GM21526 (cell line): ENCODE results near the gene ZNF292.
"Not testable (repeated sequence)": the region's sequence is repeated elsewhere in the genome, so short reads cannot be mapped to it uniquely, and the experiment has no call there.

Source experiments
- ATAC-seq: cut with Tn5 transposase; IDR thresholded peaks from one replicate; pipeline ENCODE4 v1.9.1; 2021; ENCODE audit warnings: moderate library complexity; ENCODE audit not compliant: unreplicated experiment, low FRiP score

The ZNF292 gene

DNA sequence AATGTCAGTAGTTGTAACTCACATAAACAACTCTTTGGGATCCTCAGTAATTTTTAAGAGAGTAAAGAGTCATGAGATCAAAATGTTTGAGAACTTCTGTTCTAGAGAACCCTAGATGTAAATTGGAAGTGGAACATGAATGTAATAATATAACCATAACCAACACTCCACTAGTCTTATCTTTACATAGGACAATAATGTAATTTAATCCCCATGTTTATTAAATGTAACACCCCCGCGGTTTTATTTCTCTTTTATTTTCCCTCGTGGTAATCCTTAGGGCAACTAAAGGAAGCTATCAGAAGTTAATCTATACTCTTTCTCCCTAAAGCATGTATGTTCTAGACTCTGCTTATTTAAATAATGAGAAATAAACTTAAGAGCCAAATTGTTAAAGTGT, 54.4 kb downstream of the ZNF292 start:
- no peak for ATAC-seq

- ATAC-seq = peak; percentile 97
Measured at GRCh38 chr6:87210979-87211378, 55.6 kb downstream of the ZNF292 start.

- ATAC-seq = no peak
Measured at GRCh38 chr6:87212596-87212995, 57.2 kb downstream of the ZNF292 start.

DNA sequence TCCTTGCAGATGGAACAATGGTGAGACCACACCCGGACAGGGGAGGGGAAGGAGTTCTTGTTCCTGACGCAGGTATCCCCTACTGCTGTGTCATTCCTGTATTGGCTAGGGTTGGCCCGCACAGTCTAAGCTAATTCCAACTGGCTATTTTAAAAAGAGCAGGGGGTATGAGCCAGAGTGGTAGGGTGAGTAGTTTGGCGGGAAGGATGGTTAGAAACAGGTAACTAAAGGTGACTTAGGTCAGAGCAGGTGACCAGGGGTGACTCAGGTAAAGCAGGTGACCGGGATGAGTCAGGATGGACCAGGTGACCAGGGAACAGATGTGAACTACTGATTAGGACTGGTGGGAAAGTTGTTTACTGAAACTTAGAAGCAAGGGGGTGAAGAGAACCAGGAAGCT, 58.0 kb downstream of the ZNF292 start:
- ATAC-seq = no peak

- ATAC-seq = no peak
Measured at GRCh38 chr6:87214831-87215230, 59.5 kb downstream of the ZNF292 start.

DNA sequence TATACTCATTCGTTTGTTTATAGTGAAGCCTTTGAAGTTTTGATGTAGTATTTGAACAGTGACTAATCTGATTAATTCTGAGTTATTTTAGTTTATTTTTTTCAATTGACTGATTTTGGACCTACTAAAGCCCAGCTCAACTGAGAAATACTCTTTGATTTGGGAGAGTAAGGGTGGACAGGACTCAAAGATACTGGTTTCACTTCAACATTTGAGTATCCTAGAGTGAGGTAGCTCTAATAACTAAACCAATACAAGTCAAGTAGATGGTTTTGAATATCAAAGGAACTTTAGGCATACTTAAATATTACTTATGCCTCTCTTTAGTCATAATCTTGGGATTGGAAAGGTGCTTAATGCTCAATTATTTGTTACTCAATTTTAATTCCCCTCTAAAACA, 65.6 kb downstream of the ZNF292 start:
- no peak for ATAC-seq

- ATAC-seq = no peak
Measured at GRCh38 chr6:87222676-87223075, 67.3 kb downstream of the ZNF292 start.

DNA sequence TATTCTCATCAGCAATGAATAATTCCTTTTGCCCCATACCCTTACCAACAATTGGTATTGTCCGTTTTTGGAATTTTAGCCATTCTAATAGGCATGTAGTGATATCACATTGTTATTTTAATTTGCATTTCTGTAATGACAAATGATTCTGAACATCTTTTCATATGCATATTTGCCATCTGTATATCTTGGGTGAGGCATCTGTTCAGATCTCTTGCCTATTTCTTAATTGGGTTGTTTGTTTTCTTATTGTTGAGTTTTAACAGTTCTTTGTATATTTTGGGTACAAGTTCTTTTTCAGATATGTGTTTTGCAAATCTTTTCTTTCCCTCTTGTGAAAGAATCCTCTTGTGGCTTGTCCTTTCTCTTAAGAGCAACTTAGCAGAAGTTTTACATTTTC, 69.6 kb downstream of the ZNF292 start:
- no peak for ATAC-seq

- no peak for ATAC-seq
Measured at GRCh38 chr6:87225511-87225910, 70.1 kb downstream of the ZNF292 start.

DNA sequence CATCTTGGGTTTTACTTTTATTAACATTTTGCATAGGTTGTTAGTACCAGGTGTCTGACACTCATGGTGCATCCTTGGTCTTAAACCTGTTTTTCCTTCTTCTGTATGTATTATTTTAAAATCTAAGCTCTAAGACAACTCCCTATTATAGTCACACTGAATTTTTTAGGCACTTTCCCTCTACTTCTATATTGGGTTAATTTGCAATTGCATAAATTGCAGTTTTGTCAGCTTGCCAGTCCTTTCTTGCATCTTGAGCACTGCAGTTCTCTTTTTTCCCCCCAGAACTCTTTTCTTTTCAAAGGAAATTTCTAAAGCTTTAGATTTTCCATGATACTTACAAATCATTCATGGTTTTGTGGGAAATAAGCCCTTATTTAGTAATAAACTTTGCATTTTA, 70.6 kb downstream of the ZNF292 start:
- ATAC-seq = no peak

GRCh38 chr6:87230801-87231200, 75.4 kb downstream of the ZNF292 start:
- no peak for ATAC-seq

DNA sequence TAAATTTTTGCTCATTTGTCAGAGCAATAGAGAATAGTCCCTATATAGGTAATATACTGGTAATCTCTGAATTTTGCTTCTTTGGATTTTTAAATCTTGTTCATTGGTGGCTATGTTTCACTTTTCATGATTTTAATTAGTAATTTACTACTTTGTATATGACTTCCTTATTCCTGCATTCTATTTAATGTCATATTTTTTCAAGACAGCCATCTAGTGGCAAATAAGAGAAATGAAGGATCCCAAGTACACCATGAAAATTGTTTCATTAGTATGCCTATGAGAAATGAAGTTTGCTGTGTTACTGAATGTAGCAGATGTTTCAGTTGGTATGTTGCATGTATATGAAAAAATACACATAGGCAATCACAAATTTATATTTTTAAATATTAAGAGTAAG, 82.4 kb downstream of the ZNF292 start:
- no peak for ATAC-seq

DNA sequence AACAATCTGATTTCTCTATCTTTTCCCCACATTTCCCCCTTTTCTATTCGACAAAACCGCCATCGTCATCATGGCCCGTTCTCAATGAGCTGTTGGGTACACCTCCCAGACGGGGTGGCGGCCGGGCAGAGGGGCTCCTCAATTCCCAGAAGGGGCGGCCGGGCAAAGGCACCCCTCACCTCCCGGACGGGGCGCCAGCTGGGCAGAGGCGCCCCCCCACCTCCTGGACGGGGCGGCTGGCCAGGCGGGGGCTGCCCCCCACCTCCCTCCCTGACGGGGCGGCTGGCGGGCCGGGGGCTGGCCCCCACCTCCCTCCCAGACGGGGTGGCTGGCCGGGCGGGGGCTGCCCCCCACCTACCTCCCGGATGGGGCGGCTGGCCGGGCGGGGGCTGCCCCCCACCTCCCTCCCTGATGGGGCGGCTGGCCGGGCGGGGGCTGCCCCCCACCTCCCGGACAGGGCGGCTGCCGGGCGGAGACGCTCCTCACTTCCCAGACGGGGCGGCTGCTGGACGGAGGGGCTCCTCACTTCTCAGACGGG, 83.8 kb downstream of the ZNF292 start:
- not testable (repeated sequence) for ATAC-seq

DNA sequence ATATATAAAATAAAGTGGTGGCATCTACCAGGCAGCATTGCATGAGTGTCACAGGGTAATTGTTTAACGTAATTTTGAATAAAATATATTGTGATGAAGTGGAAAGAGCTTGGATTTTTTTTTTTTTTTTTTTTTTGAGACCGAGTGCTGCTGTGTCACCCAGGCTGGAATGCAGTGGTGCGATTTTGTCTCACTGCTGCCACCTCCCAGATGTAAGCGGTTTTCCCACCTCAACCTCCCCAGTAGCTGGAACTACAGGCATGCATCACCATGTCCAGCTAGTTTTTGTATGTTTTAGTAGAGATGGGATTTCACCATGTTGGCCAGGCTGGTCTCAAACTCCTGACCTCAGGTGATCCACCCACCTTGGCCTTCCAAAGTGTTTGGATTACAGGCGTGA, 85.9 kb downstream of the ZNF292 start:
- no peak for ATAC-seq

DNA sequence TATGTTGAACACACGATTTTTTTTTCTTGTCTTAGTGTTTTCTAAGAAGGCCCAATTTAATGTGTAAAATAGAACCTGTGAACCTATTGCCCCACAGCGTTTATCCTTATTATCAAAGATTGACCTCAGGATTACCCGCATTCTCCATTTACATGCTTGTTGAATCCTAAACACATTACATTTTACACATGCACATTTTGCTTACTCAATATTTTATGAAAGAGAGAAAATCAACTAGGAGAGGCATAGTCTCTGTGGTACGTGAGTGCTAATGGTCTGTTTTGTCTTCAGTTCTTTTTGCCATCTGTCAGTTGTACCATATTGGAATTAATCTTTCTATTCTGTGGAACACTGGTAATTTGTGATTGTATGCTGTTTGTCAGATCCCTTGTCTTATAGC, 86.9 kb downstream of the ZNF292 start:
- ATAC-seq = no peak

DNA sequence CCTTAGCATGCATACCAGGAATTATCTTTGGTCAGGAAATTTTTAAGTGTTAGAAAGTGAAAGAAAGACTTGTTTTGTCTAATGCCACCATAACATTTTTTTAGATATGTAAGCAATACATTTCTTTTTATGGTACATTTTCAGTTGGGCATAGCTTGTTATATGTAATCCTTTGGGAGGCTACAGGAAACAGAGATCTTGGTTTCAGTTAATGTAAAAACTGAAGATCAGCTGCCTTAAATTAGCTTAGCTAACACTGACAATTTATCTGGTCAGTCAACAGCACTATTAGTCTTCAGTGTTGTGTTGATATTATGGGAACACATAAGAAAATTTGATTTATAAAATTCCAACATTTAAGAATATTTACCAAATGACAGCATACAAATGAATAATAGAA, 88.4 kb downstream of the ZNF292 start:
- no peak for ATAC-seq

DNA sequence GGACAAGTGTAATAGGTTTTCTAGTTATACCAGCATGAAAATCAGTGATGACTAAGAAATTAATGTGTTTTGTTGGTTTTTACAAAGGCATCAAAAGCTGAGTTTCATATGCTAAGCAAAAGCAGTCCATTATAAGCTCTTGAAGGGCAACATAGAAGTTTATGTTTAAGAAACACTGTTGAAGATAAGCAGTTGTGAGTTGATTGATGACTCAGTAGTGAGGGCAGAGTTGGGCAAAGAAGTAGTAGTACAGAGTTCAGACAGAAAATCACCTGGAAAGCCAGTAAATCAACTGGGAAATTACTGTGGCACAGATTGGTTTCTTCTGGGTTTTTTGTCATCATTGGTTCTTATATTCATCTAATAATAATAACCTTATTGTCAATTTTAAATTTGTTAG, 89.0 kb downstream of the ZNF292 start:
- ATAC-seq = no peak

DNA sequence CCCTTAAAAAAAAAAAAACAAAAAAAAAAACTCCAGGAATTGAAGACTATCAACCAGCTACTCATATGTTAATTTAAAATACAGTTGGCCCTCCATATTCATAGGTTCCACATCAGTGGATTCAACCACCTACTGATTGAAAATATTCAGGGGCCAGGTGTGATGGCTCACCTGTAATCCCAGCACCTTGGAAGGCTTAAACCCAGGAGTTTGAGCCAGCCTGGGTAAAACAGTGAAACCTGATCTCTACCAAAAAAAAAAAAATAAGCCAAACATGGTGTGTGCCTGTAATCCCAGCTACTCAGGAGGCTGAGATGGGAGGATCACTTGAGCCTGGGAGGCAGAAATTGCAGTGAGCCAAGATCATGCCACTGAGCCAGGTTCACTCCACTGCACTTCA, 94.7 kb downstream of the ZNF292 start:
- no peak for ATAC-seq

DNA sequence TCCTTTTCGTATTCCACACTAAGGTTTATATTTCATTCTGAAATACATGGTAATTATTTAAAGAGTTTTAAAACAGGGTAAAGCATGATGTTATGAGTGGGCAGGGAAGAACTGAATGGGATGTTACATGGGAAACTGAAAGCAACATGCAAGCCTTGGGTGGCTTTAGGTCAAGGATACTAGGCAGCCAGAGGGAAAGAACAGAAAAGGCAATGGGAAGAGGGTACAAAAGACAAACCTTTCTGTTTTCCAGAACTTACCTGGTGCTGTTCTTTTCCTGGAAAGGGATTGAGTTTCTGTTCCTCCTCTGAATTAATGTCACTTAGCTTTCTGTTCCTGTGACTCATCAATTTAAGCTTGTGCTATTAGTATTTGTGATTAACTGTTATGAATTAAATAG, 95.9 kb downstream of the ZNF292 start:
- ATAC-seq = no peak

- ATAC-seq = no peak
Measured at GRCh38 chr6:87251725-87252124, 96.4 kb downstream of the ZNF292 start.

DNA sequence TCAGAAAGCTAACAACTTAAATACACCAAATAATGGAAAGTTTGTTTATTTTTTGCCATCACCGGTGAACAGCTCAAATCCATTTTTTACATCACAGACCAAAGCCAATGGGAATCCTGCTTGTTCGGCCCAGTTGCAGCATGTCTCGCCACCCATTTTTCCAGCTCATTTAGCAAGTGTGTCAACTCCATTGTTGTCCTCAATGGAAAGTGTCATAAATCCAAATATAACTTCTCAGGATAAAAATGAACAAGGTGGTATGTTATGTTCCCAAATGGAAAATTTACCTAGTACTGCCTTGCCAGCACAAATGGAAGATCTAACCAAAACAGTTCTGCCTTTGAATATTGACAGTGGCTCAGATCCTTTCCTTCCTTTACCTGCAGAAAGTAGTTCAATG, 101.7 kb downstream of the ZNF292 start:
- no peak for ATAC-seq

DNA sequence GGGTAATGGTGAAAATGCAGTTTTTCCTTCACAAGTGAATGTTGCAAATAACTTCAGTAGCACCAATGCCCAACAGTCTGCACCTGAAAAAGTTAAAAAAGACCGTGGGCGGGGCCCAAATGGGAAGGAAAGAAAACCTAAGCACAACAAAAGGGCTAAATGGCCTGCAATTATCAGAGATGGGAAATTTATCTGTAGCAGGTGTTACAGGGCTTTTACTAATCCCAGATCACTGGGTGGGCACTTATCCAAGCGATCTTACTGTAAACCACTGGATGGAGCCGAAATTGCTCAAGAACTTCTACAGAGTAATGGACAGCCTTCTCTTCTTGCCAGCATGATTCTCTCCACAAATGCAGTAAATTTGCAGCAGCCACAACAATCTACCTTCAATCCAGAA, 102.2 kb downstream of the ZNF292 start:
- ATAC-seq = no peak

- no peak for ATAC-seq
Measured at GRCh38 chr6:87257975-87258374, 102.6 kb downstream of the ZNF292 start.
